GM19240 (cell line): ENCODE data around the gene OSTF1.
A peak's percentile ranks its signal among the peaks of the same experiment; 100 is the strongest.

Experiments
- DNase-seq: peaks from one replicate; pipeline ENCODE4 v3.0.0; 2011; ENCODE audit warnings: low spot score; ENCODE audit not compliant: insufficient read length

OSTF1 gene

DNA sequence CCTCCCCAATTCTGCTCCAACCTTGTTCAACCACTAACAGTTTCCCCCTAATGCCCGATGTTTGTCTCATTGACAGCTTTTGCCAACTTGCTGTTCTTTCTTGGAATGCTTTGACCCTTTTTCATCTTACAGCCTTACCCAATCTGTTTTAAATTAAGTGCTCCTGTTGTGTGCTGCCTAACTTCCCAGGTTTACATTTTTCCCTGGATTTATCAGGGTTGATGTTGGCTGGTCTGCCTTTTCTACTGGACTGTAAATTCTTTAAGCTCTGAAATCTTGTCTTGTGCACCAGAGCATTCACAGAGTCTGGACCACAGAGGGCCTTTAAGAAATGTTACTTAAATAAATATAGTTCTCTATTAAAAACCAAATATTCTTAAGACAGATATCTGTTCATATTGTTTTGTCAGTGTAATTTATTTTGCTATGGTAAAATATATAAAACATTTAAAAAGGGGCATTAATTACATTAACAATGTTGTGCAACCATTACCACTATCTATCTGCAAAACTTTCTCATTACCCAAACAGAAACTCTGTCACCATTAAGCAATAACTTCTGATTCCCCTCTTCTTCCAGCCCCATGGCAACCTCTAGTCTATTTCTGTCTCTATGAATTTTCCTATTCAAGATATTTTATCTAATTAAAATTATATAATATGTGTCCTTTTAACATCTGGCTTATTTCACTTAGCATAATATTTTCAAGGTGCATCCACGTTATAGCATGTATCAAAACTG lies 73.0 kb downstream of the OSTF1 start:
- no peak for DNase-seq

DNA sequence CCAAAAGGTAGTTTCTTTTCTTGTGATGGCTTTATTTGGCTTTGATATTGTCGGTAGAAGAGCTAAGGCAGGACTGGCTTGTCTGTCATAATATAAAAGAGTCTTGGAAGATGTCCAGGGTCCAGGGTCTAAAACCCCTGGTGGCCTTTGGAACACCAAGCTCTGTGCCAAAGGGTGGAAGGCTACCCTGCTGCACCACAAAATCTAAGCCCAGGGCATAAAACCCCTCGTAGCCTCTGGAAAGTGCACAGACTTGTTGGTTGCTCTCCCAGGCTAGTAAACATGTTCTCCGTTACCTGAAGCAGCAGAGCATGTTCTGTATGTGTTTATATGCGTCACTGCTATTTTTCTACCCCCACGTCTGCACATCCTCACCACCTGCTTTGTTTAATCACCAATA lies 75.5 kb downstream of the OSTF1 start:
- no peak for DNase-seq

DNA sequence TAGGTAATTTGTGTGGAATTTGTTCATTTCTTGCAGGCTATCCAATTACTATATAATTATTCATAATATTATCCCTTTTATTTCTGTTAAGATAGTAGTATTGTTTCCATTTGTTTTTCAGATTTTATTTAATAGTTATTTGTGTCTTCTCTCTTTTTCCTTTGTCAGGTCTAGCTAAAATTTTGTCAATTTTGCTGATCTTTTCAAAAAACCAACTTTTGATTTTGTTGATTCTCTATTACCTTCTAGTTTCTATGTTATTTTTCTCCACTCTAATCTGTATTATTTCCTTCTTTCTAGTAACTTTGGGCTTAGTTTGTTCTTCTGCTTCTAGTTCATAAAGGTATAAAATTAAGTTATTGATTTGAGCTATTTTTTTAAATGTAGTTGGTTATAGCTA lies 76.3 kb downstream of the OSTF1 start:
- no peak for DNase-seq

DNA sequence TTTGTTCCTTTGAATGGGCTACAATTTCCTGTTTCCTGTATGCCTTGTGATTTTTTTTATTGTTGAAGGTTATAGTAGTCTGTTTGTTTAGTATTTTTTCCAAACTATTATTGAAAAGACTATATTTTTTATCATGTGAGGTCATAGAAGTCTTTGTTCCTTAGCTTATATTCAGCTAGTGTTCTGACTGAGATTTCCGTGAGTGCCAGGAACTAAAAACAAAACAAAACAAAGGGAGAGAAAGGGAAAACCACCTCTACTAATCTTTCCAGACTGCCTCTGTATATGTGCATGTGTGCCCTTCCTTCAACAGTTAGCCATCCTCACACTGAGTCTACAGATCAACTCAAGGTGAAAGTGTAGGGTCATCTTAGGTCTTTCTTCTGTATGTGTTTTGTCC lies 79.0 kb downstream of the OSTF1 start:
- DNase-seq, result no peak

DNA sequence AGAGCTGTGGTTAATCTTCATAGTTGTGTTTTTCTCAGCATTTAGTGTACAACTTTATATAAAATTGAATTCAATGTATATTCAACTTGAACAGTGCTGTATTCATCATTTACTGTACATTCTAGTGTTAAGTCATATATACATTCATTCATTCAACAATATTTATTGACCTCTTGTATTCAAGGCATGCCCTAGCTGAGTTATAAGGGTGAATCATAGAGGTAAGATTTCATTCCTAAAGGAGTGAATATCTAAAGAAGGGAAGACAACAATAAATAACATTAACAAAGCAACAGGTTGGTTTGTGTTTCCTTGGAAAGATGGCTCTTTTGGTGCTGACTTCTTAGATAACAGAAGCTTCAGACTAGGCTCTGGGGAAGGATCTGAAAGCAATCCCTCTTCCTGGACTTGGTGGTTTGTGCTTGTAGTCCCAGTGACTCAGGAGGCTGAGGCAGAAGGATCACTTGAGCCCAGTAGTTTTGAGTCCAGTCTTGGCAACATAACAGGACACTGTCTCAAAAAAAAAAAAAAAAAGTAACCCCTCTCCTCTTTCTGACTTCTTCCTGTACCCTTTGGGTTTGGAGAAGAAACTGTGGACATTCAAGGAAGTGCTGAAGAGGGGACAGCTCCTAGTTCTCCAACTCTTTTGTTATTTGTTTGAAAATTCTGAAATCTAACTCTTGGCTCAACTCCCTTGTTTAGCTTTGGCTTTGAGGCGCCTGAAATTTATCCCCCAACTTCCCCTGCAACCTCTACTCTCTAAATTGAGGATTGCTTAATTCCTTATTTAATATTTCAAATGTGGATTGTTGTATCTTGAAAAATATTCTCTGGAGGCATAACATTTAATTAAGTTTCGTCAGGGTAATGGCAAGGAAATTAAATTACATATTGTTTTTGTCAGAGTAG lies 80.2 kb downstream of the OSTF1 start:
- no peak for DNase-seq

DNA sequence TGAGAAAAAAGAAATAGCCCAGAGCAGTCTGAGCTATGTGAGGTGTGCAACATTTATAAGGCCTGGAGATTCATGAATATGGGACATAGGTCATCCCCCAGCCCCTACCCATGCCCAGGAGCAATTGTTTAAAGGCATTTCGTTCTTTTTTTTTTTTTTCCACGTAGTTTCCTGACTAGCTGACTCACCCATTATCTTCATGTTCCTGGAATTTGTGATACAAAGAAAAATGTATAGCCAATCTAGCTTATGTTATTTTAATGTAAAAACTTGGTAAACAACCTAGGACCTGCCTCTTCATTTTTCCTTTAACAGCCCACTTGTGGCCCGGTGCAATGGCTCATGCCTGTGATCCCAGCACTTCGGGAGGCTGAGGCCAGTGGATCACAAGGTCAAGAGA lies 81.3 kb downstream of the OSTF1 start:
- DNase-seq, result no peak

DNA sequence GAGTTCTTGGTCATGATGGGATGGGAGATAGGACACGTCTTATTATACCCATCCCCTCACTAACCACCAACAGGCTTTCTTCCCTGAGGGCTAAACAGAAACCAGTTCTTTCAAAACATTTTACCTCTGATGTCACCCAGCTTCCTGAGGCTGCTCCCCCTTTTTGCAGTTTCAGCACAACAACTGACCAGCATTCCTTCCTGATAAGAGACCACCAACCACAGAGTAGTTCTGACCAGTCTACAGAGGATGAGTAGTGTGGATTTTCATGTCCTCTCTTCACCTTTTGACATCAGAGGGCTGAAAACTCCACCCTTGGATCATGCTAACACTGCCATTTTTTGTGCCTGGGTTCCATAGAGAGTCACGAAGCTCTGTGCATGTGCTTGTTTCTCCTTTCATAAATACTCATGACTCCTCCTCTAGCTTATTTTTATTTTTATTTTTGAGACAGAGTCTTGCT lies 82.6 kb downstream of the OSTF1 start:
- no peak for DNase-seq

DNA sequence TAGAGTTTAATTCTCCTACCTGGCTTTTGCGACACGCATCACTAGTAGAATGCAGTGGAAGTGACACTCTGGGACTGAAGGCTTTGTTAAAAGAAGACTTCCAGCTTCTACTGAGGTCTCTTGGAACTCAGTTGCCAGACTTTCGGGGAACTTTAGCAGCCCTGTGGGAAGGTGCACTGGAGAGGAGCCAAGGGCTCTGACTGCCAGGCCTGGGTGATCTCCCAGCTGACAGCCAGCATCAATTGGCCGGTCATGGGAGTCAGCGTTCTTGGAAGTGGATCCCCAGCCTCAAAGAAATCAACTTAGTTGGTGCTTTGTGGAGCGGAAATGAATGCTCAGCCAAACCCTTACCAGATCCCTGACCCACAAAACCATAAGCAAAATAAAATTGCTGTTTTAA lies 87.1 kb downstream of the OSTF1 start:
- DNase-seq, result no peak

DNA sequence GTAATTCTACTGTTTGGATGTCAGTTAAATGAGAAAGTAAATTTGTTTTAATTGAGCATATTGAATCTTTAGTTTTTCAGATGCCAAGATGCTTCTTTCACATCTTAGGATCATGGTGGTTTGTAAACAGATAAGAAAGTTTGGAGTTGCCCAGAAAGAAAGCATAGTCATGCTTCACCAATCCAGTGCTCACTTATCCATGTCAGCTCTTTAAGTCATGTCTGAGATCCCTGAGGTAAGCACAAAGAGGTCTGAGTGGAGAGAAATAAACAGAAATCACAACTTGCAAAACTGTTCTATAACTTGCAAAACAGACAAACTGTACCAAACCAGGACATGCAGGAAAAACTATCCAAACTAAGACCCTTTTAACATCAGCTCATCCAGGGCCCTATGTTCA lies 87.7 kb downstream of the OSTF1 start:
- no peak for DNase-seq

DNA sequence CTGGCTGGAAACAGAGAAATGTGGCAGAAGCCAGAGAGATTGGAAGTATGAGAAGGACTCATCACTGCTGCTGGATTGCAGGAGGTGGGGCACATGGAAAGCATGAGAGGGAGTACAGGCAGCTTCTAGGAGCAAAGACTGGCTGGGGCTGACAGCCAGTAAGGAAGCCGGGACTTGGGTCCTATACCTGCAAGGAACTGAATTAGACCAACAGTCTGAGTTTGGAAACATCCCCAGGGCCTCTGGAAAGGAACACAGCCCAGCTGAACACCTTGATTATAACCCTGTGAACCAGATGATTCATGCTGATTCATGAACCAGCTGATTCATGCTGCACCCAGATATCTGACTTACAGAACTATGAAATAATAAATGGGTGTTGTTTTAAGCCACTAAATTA lies 93.4 kb downstream of the OSTF1 start:
- no peak for DNase-seq

DNA sequence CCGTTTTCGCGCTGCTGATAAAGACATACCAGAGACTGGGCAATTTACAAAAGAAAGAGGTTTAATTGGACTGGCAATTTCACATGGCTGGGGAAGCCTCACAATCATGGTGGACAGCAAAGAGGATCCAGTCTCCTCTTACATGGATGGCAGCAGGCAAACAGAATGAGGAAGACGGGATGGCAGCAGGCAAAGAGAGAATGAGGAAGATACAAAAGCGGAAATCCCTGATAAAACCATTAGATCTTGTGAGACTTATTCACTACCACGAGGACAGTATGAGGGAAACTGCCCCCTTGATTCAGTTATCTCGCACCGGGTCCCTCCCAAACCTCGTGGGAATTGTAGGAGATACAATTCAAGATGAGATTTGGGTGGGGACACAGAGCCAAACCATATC lies 95.0 kb downstream of the OSTF1 start:
- DNase-seq, result no peak

DNA sequence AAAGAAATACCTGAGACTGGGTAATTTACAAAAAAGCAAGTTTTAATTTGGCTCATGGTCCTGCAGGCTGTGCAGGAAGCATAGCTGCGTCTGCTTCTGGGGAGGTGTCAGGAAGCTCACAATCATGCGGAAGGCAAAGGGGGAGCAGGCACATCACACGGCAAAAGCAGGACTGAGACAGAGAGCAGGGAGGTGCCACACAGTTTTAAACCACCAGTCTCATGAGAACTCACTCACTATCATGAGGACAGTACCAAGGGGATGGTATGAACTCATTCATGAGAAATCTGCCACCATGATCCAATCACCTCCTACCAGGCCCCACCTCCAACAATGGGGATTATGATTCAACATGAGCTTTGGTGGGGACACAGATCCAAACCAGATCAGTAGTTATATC lies 96.2 kb downstream of the OSTF1 start:
- DNase-seq, result no peak

DNA sequence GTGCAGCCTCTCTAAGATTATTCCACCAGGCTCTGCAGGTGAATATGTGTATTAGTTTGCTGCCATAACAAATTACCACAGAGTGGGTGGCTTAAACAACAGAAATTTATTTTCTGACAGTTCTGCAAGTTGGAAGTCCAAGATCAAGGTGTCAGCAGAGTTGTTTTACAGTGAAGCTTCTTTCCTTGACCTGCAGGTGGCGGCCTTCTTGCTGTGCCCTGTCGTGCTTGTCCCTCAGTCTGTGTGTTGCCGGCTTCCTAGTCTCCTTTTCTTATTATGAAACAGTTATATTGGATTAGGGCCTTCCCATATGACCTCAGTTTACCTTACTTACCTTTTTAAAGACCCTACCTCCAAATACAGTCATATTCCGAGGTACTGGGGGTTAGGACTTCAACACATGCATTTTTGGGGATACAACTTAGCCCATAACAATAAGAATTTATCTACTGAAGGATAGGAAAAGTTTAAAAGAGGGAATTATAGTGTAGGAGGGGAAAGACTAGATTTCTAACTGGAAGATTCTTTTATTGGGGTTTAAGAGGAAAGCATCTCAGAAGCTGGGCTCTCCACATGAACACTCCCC lies 97.4 kb downstream of the OSTF1 start:
- peak; percentile 14 for DNase-seq

DNA sequence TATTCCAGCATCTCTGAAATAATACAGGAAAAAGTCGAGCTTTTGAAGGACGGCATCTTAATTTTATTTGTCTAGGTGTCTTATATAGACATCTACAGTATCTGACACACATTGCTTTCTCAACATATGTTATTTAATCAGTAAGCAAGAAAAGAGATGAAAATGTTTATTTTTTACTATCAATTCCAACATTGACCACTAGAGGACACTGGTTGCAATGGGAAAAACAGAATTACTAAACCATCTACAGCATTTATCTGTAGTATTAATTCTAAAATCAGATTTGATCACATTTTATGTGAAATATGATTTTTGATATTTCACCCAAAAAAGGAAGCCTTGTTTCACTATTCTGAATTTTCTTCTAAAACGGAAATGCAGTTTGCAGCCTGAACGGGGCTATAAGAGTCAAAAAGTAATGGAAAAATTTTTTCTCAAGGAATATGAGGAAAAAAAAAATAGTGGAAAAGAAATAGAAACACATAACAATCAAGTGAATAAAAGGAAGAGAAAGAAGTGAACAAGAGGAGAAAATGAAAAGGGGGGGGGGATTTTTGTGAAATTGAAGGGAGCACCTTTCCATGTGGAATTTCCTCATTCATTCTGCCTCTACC lies 98.6 kb downstream of the OSTF1 start:
- no peak for DNase-seq

DNA sequence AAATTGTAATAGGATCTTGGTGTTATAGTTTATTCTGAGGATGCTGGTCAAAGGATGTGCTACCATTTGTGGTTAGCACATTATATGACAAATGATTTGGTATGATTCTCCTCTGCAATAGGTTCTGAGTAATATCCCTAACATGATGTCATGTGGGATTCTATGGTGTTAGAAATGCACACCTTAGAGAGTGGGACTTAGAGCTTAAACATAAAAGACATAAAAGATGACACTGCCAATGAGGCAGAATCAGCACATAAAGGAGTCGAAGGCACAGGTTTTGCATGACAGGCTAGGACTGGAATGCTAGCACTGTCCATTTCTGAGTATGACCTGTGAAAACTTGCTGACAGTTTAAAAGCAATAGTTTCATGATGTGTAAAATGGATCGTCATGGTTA lies 100.4 kb downstream of the OSTF1 start:
- DNase-seq, result no peak

DNA sequence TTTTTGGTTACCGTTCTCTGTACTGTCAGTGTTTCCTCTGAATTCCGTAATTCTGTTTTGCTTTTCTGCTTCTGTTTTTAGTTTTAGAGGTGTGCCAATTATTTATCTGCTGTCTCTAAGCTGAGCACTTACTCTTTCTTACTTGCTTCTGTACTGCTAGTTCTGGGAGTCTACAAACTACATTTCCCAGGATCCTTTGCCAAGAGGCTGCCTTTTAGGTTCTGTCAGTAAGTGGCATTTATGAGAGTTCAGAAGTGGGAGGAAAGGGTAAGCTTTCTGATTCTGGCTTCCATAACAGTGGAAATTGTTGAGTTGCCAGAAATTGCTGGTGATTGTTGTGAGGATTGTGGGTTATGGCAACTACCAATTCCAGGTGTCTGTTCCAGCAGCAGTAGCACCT lies 102.4 kb downstream of the OSTF1 start:
- no peak for DNase-seq
